Esophagus (tissue), 2 donors: ENCODE data around the gene PEX19. TPM values are rescaled to one million over a fixed set of nuclear protein-coding genes. Genes with fewer than 3 reads are reported as not detected.

Source experiments
- H3K27ac ChIP-seq, 2 donors: one replicate each; pipeline ENCODE4 v1.5.1; 2013; ENCODE audit warnings: low read depth in 2 of 2, mild to moderate bottlenecking in 2 of 2, inconsistent platforms in 1 of 2, low read length in 1 of 2, moderate library complexity in 1 of 2
- H3K27me3 ChIP-seq, 2 donors: one replicate each; pipeline ENCODE4 v1.6.1; 2013; ENCODE audit warnings: low read length in 2 of 2, control low read depth in 1 of 2, mild to moderate bottlenecking in 1 of 2; ENCODE audit not compliant: insufficient read depth in 2 of 2, control insufficient read depth in 1 of 2
- H3K36me3 ChIP-seq, 2 donors: one replicate each; pipeline ENCODE4 v1.6.1; 2013; ENCODE audit warnings: low read length in 1 of 2; ENCODE audit not compliant: control insufficient read depth in 2 of 2, insufficient read depth in 2 of 2
- H3K4me1 ChIP-seq, 2 donors: one replicate each; pipeline ENCODE4 v1.6.1; 2013; ENCODE audit warnings: low read length in 1 of 2; ENCODE audit not compliant: control insufficient read depth in 2 of 2, insufficient read depth in 2 of 2
- H3K4me3 ChIP-seq, 2 donors: one replicate each; pipeline ENCODE4 v1.5.1; 2013; ENCODE audit warnings: low read length in 2 of 2, mild to moderate bottlenecking in 2 of 2, low read depth in 1 of 2, moderate library complexity in 1 of 2
- H3K9me3 ChIP-seq, 2 donors: one replicate each; pipeline ENCODE4 v1.6.1; 2013; ENCODE audit warnings: mild to moderate bottlenecking in 2 of 2, low read depth in 1 of 2, low read length in 1 of 2, moderate library complexity in 1 of 2; ENCODE audit not compliant: control insufficient read depth in 2 of 2, insufficient read depth in 1 of 2
- WGBS, 2 donors: extraction: QIAGEN DNeasy Blood & Tissue Kit; methylation state at CpG; one replicate each; pipeline ENCODE4 v1.1.7; 2013; 5-methylcytosine and 5-hydroxymethylcytosine counted together
- polyA plus RNA-seq, 2 donors: library from polyadenylated mRNA; stranded (reverse); fragments of 200-250 nt; gene quantifications; one replicate each; pipeline ENCODE4 v1.2.3, GENCODE V29; 2013
- donor health status: healthy with polysubstance abuse.
- donor health status: Bipolar disorder and iron deficiency.

The PEX19 gene
- polyA plus RNA-seq, 2 donors, result 8.1 to 20.1 TPM

- H3K9me3 ChIP-seq, result no peaks in the 10 kb centered on the region
- H3K4me1 ChIP-seq, result no peaks in the 10 kb centered on the region
- WGBS, 2 donors, result 35 to 41% methylated on average over 6 of the region's 6 CpGs
- peak overlapping the region in 1 of 2 donors; percentile 97 for H3K4me3 ChIP-seq
- H3K27me3 ChIP-seq, result no peaks in the 10 kb centered on the region
- H3K27ac ChIP-seq, result peak overlapping the region; percentile 7 to 11
- no peaks in the 10 kb centered on the region for H3K36me3 ChIP-seq
Observed at GRCh38 chr1:160260406-160261382, 24.2 kb downstream of the PEX19 start.

- Histone ChIP-seq H3K36me3 (no peaks in the 10 kb centered on the region), H3K27me3 (no peaks in the 10 kb centered on the region), H3K9me3 (no peaks in the 10 kb centered on the region), H3K4me3 (no peak overlapping the region), H3K27ac (no peak overlapping the region), H3K4me1 (no peaks in the 10 kb centered on the region)
- 93 to 94% methylated on average over 7 of the region's 7 CpGs for WGBS, 2 donors
Observed at GRCh38 chr1:160258177-160258798, 26.6 kb downstream of the PEX19 start.

GRCh38 chr1:160257411-160258015 lies 27.4 kb downstream of the PEX19 start:
- no peak overlapping the region for H3K27ac ChIP-seq
- H3K9me3 ChIP-seq, result no peaks in the 10 kb centered on the region
- H3K36me3 ChIP-seq, result no peaks in the 10 kb centered on the region
- H3K4me3 ChIP-seq, result no peak overlapping the region
- WGBS, 2 donors, result 95 to 96% methylated on average over 6 of the region's 6 CpGs
- H3K27me3 ChIP-seq, result no peaks in the 10 kb centered on the region
- H3K4me1 ChIP-seq, result no peaks in the 10 kb centered on the region

GRCh38 chr1:160256396-160257046 lies 28.4 kb downstream of the PEX19 start:
- H3K4me1 ChIP-seq, result no peaks in the 10 kb centered on the region
- no peaks in the 10 kb centered on the region for H3K36me3 ChIP-seq
- 26 to 31% methylated on average over 3 of the region's 3 CpGs for WGBS, 2 donors
- no peak overlapping the region for H3K27ac ChIP-seq
- no peak overlapping the region for H3K4me3 ChIP-seq
- no peaks in the 10 kb centered on the region for H3K9me3 ChIP-seq
- H3K27me3 ChIP-seq, result no peaks in the 10 kb centered on the region

GRCh38 chr1:160255781-160256300 lies 29.1 kb downstream of the PEX19 start:
- no peaks in the 10 kb centered on the region for H3K4me1 ChIP-seq
- no peaks in the 10 kb centered on the region for H3K36me3 ChIP-seq
- H3K27ac ChIP-seq, result no peak overlapping the region
- no peak overlapping the region for H3K4me3 ChIP-seq
- no peaks in the 10 kb centered on the region for H3K9me3 ChIP-seq
- H3K27me3 ChIP-seq, result no peaks in the 10 kb centered on the region
- 80 to 81% methylated on average over 4 of the region's 4 CpGs for WGBS, 2 donors

GRCh38 chr1:160251687-160252526 lies 33.0 kb downstream of the PEX19 start:
- H3K27ac ChIP-seq, result no peak overlapping the region
- WGBS, 2 donors, result 74 to 76% methylated on average over 5 of the region's 5 CpGs

GRCh38 chr1:160251011-160251410 lies 33.9 kb downstream of the PEX19 start:
- no peaks in the 10 kb centered on the region for H3K27me3 ChIP-seq
- H3K36me3 ChIP-seq, result no peaks in the 10 kb centered on the region
- H3K4me3 ChIP-seq, result no peak overlapping the region
- no peak overlapping the region for H3K27ac ChIP-seq
- no peaks in the 10 kb centered on the region for H3K4me1 ChIP-seq
- H3K9me3 ChIP-seq, result no peaks in the 10 kb centered on the region

More at GRCh38 chr1:160251687-160252526, 33.0 kb downstream of the PEX19 start:
- no peaks in the 10 kb centered on the region for H3K4me1 ChIP-seq
- no peaks in the 10 kb centered on the region for H3K9me3 ChIP-seq
- no peaks in the 10 kb centered on the region for H3K36me3 ChIP-seq
- H3K27me3 ChIP-seq, result no peaks in the 10 kb centered on the region
- H3K4me3 ChIP-seq, result no peak overlapping the region

GRCh38 chr1:160247053-160247452 lies 37.9 kb downstream of the PEX19 start:
- H3K36me3 ChIP-seq, result peaks cover 0 to 2% of the 10 kb centered on the region in 2 donors
- H3K4me3 ChIP-seq, result no peak overlapping the region
- no peaks in the 10 kb centered on the region for H3K9me3 ChIP-seq
- no peak overlapping the region for H3K27ac ChIP-seq
- WGBS, 2 donors, result 93 to 97% methylated on average over 1 of the region's 1 CpG
- no peaks in the 10 kb centered on the region for H3K27me3 ChIP-seq
- no peaks in the 10 kb centered on the region for H3K4me1 ChIP-seq
